ENCODE data around the gene MAN1B1. TPM values are rescaled to one million over a fixed set of nuclear protein-coding genes. Genes with fewer than 3 reads are reported as not detected.

Gene MAN1B1
- 63.0 and 80.3 TPM in 2 replicates for total RNA-seq

DNA sequence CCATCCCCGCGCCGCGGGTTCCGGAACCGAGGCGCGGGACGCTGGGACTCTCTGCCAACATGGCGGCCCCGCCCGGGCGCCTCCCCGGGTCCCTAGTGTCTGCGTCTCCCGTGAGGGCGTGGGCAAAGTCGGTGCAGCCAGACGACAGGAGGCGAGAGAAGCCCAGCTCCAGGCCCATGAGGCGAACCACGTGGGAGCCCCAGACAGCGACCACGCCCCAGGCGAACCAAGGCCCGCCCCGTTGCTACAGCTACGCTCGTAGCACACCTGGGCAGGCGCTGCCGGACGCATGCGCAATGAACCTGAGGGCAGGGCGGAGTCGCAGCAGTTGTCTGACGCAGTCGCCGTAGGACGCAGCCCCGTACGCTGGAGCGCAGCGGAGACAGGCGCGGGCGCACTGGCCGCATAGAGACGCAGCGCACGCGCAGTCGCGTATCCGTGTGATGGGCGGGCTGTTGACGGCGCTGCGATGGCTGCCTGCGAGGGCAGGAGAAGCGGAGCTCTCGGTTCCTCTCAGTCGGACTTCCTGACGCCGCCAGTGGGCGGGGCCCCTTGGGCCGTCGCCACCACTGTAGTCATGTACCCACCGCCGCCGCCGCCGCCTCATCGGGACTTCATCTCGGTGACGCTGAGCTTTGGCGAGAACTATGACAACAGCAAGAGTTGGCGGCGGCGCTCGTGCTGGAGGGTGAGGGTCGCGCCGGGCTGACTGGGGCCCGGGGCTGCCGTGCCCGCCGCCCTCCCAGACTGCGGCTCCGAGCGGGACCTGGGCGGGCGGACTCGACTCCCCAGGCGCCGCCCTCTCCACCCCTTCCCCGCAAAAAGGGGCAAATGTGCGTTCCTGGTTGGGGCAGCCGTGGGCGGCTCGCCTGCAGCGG lies at the start of gene MAN1B1:
Gene MAN1B1 (plus strand): TSS at position 455 of the 878 bp plus-strand sequence. CDS start 15 bp downstream, at position 470.

DNA sequence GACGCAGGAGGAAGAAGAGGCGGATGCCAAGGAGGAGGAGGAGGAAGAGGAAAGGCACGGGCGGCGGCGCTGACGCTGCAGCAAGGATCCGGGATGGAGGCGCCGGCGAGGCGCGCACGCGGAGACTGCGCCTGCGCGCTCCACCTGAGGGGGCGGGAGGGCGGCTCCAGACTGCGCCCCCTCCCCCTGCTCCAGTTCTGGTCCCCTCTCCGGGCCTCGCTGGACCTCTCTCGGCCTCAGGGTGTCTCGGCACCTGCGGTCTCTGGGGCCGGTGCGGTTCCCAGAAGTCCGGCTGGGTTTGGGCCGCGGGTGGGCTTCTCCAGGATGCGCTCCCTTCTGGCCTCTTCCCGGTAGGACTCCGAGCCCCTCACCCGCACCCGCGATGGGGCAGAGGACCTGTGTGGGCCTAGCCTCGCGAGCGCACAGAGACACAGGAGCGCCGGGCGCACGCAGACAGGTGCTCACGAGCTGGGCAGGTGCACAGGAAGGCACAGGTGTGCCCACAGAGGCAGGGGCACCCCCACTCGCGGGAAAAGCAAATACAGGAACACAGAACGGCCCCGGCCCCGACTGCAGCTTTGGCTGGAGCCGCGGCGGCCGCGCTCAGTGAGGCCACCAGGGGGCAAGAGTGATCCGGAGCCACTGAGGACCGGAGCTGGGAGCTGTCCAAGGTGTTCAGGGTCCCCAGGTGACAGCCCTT lies 40.5 kb upstream of the MAN1B1 start, which contains the start of gene NPDC1:
Gene NPDC1 (minus strand): TSS at position 90 of the 700 bp plus-strand sequence. CDS start 188 bp downstream, outside the sequence.

DNA sequence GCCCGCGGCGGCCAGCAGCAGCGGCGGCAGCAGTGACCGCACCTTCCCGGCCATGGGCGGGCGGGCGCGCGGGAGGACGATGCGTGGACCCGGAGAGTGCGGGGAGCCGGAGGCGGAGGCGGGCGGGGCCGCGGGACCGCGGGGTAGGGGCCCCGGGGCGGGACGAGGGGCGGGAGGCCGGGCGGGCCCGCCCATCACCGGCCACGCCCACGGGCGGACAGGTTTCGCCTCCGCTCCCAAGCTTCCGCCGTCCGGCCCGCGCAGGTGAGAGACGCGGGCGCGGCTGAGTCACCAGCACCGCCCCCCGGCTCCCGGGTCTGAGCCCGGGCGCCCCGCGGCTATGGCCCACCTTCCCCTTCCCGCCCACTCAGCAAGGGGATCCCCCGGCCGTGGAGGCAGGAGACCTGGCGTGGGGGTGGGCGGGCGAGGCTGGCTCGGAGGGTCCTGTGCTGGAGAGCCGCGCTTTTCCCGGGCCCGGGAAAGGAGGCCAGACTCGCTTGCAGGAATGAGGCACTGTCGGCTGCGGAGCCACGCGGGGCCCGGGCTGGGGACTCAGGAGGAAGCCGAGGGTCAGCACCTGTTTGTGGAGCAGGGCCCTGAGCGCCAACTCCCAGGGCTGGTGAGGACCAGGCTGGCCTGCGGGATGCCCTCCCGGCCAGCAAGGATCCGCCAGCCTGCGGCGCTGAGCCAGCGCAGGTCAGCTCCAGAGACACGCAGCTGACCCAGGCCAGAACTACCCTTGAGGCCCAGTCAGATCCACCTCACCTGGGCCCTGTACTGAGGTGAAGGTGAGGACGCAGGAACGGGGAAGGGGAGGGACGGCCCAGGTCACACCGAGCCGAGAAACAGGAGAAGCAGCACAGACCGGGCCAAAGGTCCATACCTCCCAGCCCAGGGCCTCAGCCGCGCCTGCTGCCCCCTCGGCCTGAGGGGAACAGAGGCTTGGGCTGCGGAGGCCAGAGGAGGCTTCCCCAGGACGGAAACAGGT lies 32.5 kb upstream of the MAN1B1 start, which contains the start of gene ENTPD2:
Gene ENTPD2 (minus strand): TSS at position 118 of the 988 bp plus-strand sequence. CDS start 64 bp downstream, at position 54.

DNA sequence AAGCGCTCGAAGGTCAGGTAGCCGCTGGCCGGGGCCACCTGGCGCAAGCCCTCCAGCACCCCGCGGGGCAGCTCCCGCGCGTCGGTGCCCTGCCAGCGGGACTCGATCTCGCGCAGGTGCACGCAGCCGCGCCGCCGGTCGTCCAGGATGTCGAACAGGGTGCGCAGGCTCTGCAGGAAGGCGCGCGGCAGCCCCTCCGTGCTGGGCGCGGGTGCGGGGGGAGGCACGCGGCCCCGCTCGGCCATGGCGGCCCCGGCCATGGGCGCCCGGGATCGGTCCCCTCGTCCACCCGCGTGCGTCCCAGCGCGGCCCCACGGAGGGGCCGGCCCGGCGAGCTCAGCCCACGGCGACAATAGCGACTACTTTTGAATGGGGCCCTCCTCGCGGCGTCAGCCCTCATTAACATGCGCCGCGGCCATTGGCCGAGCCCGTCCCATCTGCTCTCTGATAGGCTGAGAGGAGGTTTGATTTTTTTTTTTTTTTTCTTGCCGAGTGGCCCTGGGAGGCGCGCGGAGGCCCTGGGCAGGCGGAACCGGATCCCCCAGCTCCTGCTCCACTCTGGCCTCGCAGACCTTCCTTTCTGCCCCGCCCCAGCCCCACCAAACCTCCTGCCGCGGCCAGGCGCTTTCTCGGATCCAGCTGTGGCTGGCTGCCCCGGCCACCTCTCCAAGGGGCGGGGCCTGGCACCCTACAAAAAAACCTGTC lies 16.4 kb upstream of the MAN1B1 start, which contains the start of gene SAPCD2:
Gene SAPCD2 (minus strand): TSS at position 357 of the 705 bp plus-strand sequence. CDS start 97 bp downstream, at position 260.

DNA sequence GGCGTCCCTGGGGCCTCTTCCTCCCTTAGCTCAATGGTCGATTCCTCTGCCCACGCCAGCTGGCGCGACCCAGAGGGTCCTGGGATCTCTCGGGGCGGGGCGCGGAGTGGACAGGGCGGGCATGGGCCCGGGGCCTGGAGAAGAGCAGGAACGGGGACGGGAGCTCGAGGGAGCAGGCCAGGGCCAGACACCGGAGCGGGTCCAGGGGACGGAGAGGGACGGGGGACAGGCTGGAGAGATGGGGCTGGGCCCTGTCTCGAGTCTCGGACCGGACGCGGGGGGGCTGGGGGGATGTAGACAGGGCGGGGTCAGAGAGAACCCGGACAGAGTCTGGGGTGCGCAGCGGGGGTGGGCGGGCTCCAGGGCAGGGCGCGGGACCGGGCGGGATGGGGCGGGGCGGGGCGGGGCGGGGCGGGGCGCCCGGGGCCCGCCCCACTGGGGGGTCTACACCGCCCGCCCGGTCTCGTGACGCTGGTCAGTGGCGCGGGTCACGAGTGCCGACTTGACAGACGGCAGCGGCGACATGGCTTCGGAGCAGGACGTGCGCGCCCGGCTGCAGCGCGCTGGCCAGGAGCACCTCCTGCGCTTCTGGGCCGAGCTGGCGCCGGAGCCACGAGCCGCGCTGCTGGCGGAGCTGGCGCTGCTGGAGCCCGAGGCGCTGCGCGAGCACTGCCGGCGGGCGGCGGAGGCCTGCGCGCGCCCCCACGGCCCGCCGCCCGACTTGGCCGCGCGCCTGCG lies 9.6 kb upstream of the MAN1B1 start, which contains the start of gene UAP1L1:
Gene UAP1L1 (plus strand): TSS at position 508 of the 738 bp plus-strand sequence. CDS start 16 bp downstream, at position 524.

DNA sequence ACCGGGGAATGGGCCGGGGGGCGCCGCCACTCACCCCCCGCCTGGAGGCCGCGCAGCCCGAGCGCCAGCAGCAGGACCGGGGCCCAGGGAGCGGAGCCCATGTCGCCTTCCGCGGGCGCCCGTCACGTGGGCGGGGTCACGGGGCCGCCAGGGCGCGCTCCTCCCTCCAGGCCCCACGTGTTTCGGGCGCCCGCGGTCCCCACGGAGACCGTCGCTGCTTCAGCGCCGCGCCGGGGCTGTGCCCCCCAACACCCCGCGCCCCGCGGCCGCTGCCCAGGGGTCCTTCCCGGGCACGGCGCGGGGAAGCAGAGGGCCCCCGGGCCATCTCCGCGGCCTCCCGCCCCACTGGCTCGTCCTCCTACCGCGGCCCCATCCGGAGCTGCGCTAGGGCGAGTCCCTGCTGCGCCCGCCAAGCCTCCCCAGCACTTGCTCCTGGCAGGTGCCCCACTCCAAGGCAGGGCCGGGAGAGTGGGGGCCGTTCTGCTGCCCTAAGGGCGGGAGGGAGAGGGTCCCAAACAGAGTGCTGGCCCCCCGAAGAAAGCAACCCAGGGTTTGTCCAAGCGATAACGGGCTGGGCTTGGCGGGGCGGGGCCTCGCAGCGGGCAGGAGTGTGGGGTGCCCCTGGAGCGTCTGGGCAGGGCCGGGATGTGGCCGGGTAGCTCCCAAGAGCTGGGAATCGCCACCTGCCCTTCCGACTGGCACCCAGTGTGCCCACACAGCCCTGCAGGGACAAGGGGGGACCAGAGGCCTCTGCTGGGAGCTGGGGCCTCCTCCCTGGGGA lies 28.0 kb downstream of the MAN1B1 start, which contains the start of gene DPP7:
Gene DPP7 (minus strand): TSS at position 121 of the 781 bp plus-strand sequence. CDS start 20 bp downstream, at position 101.

DNA sequence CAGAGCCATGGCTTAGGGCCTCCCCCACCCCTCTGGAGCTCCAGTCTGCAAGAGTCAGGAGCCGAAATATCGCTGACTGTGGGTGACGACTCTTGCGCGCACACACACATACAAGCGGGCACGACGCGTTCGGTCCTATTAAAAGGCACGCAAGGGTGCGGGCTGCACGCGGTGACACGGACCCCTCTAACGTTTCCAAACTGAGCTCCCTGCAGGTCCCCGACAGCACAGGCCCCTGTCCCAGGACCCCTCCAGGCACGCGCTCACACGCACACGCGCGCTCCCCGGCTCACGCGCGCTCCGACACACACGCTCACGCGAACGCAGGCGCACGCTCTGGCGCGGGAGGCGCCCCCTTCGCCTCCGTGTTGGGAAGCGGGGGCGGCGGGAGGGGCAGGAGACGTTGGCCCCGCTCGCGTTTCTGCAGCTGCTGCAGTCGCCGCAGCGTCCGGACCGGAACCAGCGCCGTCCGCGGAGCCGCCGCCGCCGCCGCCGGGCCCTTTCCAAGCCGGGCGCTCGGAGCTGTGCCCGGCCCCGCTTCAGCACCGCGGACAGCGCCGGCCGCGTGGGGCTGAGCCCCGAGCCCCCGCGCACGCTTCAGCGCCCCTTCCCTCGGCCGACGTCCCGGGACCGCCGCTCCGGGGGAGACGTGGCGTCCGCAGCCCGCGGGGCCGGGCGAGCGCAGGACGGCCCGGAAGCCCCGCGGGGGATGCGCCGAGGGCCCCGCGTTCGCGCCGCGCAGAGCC lies 52.1 kb downstream of the MAN1B1 start, which contains the start of gene GRIN1:
Gene GRIN1 (plus strand): TSS at position 433 of the 746 bp plus-strand sequence. CDS start 333 bp downstream, outside the sequence.

Other genes starting within 250 kb of the MAN1B1 start
- gene AJM1, start 244.5 kb upstream of the MAN1B1 start, total RNA-seq = 0.87 and 2.0 TPM in 2 replicates
- gene PHPT1, start 237.6 kb upstream of the MAN1B1 start, total RNA-seq = 127 and 150 TPM in 2 replicates
- gene MAMDC4, start 234.6 kb upstream of the MAN1B1 start, total RNA-seq = 2.6 and 3.1 TPM in 2 replicates
- 302 and 330 TPM in 2 replicates for gene EDF1, start 220.7 kb upstream of the MAN1B1 start, total RNA-seq
- gene TRAF2, start 200.5 kb upstream of the MAN1B1 start, total RNA-seq = 10.0 and 16.7 TPM in 2 replicates
- gene FBXW5, start 142.2 kb upstream of the MAN1B1 start, total RNA-seq = 149 and 155 TPM in 2 replicates
- not detected in 2 replicates for gene C8G, start 141.7 kb upstream of the MAN1B1 start, total RNA-seq
- not detected in 2 replicates for gene LCN12, start 134.7 kb upstream of the MAN1B1 start, total RNA-seq
- not detected in 2 replicates for gene PTGDS, start 109.5 kb upstream of the MAN1B1 start, total RNA-seq
- gene LCNL1, start 104.0 kb upstream of the MAN1B1 start, total RNA-seq = not detected in 2 replicates
- 45.6 and 54.8 TPM in 2 replicates for gene PAXX, start 94.6 kb upstream of the MAN1B1 start, total RNA-seq
- gene CLIC3, start 90.4 kb upstream of the MAN1B1 start, total RNA-seq = 3.3 and 8.7 TPM in 2 replicates
- 0.95 and 5.2 TPM in 2 replicates for gene ABCA2, start 58.7 kb upstream of the MAN1B1 start, total RNA-seq
- not detected in 2 replicates for gene FUT7, start 54.9 kb upstream of the MAN1B1 start, total RNA-seq
- gene NPDC1, start 40.8 kb upstream of the MAN1B1 start, total RNA-seq = 2.9 and 9.0 TPM in 2 replicates
- 0.11 and 0.39 TPM in 2 replicates for gene ENTPD2, start 32.9 kb upstream of the MAN1B1 start, total RNA-seq
- gene SAPCD2, start 16.4 kb upstream of the MAN1B1 start, total RNA-seq = 4.0 and 10.3 TPM in 2 replicates
- gene UAP1L1, start 9.5 kb upstream of the MAN1B1 start, total RNA-seq = 1.2 and 3.8 TPM in 2 replicates
- gene DPP7, start 27.7 kb downstream of the MAN1B1 start, total RNA-seq = 25.3 and 29.1 TPM in 2 replicates
- gene GRIN1, start 52.2 kb downstream of the MAN1B1 start, total RNA-seq = 0.04 and 0.23 TPM in 2 replicates
- not detected in 2 replicates for gene LRRC26, start 83.1 kb downstream of the MAN1B1 start, total RNA-seq
- not detected in 2 replicates for gene TMEM210, start 85.1 kb downstream of the MAN1B1 start, total RNA-seq
- gene ANAPC2, start 101.6 kb downstream of the MAN1B1 start, total RNA-seq = 8.4 and 11.1 TPM in 2 replicates
- gene SSNA1, start 101.7 kb downstream of the MAN1B1 start, total RNA-seq = 95.3 and 137 TPM in 2 replicates
- gene TPRN, start 113.8 kb downstream of the MAN1B1 start, total RNA-seq = 4.9 and 6.7 TPM in 2 replicates
- gene TMEM203, start 118.7 kb downstream of the MAN1B1 start, total RNA-seq = 29.0 and 40.6 TPM in 2 replicates
- gene NDOR1, start 118.7 kb downstream of the MAN1B1 start, total RNA-seq = 9.0 and 11.4 TPM in 2 replicates
- gene RNF208, start 135.3 kb downstream of the MAN1B1 start, total RNA-seq = 0.23 TPM in 1 of 2 replicates, not detected in the other
- gene CYSRT1, start 138.2 kb downstream of the MAN1B1 start, total RNA-seq = 0.70 and 1.4 TPM in 2 replicates
- gene RNF224, start 140.5 kb downstream of the MAN1B1 start, total RNA-seq = 0.15 TPM in 1 of 2 replicates, not detected in the other
- gene SLC34A3, start 143.9 kb downstream of the MAN1B1 start, total RNA-seq = not detected in 2 replicates
- 439 and 1,151 TPM in 2 replicates for gene TUBB4B, start 154.3 kb downstream of the MAN1B1 start, total RNA-seq
- not detected in 2 replicates for gene STPG3, start 164.3 kb downstream of the MAN1B1 start, total RNA-seq
- 45.1 and 51.7 TPM in 2 replicates for gene NELFB, start 168.3 kb downstream of the MAN1B1 start, total RNA-seq
- 17.8 and 24.2 TPM in 2 replicates for gene TOR4A, start 190.7 kb downstream of the MAN1B1 start, total RNA-seq
- 1.1 and 2.2 TPM in 2 replicates for gene NRARP, start 215.3 kb downstream of the MAN1B1 start, total RNA-seq